Esophagus squamous epithelium (tissue), 5 donors: ENCODE data around the gene GFI1B. TPM values are rescaled to one million over a fixed set of nuclear protein-coding genes. Genes with fewer than 3 reads are reported as not detected.

Experiments used
- DNase-seq: peaks from one replicate; lab custom pipeline; 2025; lab: John Stamatoyannopoulos, UW
- H3K27ac ChIP-seq, 4 donors: fragments of 200-600 bp; sonication (generic); one replicate each; pipeline ENCODE4 v1.5.1; 2016 to 2019; ENCODE audit warnings: mild to moderate bottlenecking in 1 of 4
- H3K27me3 ChIP-seq, 4 donors: fragments of 200-600 bp; sonication (generic); 1 replicate in 3 of 4; 2 replicates in 1 of 4; pipeline versions ENCODE4 v1.5.1 to v1.6.0; 2017 to 2021; ENCODE audit warnings: antibody characterized with exemption in 1 of 4
- H3K36me3 ChIP-seq, 3 donors: fragments of 200-600 bp; sonication (generic); one replicate each; pipeline ENCODE4 v1.5.1; 2016 to 2019
- H3K4me1 ChIP-seq, 3 donors: fragments of 200-600 bp; sonication (generic); one replicate each; pipeline ENCODE4 v1.5.1; 2017 to 2019
- H3K4me3 ChIP-seq, 4 donors: fragments of 200-600 bp; sonication (generic); 1 replicate in 3 of 4; 2 replicates in 1 of 4; pipeline ENCODE4 v1.5.1; 2016 to 2019; ENCODE audit warnings: mild to moderate bottlenecking in 2 of 4, moderate library complexity in 1 of 4
- H3K9me3 ChIP-seq, 3 donors: fragments of 200-600 bp; sonication (generic); one replicate each; pipeline ENCODE4 v1.5.1; 2016 to 2019
- POLR2A ChIP-seq, 4 donors: fragments of 450-650 bp; IDR thresholded peaks; one replicate each; pipeline ENCODE4 v1.6.1; 2017; ENCODE audit warnings: antibody characterized with exemption in 4 of 4, mild to moderate bottlenecking in 4 of 4, moderate library complexity in 3 of 4
- WGBS, 2 donors: methylation state at CpG; one replicate each; pipeline ENCODE4 v1.1.5; 2018; 5-methylcytosine and 5-hydroxymethylcytosine counted together
- intact Hi-C: fragments of 100-400 bp; cut with DNase I; formaldehyde crosslinking; loops from one replicate; pipeline ENCODE4 v1.15.0; 2022
- total RNA-seq, 4 donors: library from RNA; depleted of rRNA; stranded (reverse); fragments of >200 nt; gene quantifications; one replicate each; pipeline ENCODE4 v1.1.0, GENCODE V29; 2016
- TF ChIP-seq, protein P1 (sequence below), 6 experiments: fragments of 450-650 bp in 4 of 6; fragments of 200-600 bp in 2 of 6; sonication (generic) in 2 of 6; IDR thresholded peaks; one replicate each; pipeline ENCODE4 v1.5.1; 2016 to 2019; ENCODE audit warnings: antibody characterized with exemption in 6 of 6, mild to moderate bottlenecking in 4 of 6, moderate library complexity in 4 of 6
- donor health status: DM: yes; HTN: yes; CAD: no.

Gene GFI1B
- total RNA-seq, 4 donors from 2014 or later, result 0.57 TPM; not detected in 3

DNA sequence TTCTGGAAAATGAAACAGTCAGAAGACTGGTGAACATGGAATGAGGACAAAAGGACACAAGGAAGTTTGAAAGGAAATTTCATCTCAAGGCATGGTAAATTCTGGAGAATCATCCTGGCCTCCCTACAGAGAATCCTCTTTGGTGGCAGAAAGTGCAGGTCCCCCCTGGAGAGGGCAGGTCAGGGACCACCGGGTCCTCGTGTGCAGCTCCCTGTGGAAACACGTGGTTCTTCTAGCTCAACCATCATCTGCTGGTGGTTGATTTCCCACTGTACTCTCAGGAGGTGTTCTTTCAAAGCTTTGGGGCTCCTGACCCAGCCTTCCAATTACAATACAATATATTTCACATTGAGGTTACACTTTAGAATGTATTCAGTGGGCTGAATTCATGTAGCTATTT, 49.7 kb downstream of the GFI1B start:
- no peak for DNase-seq
- Histone ChIP-seq H3K27ac (no peak overlapping the region), H3K27me3 (no peaks in the 10 kb centered on the region), H3K4me3 (no peak overlapping the region), H3K4me1 (peaks cover 23 to 35% (median 26%) of the 10 kb centered on the region in 3 donors), H3K9me3 (no peaks in the 10 kb centered on the region), H3K36me3 (peaks cover 0 to 2% (median 0%) of the 10 kb centered on the region in 3 donors)
- intact Hi-C loops, result no loop called here
- 89% methylated on average over 3 of the region's 3 CpGs for WGBS, 2 donors
- TF ChIP-seq POLR2A (IDR thresholded peaks at IDR 0.05), result no peak
- TF ChIP-seq, protein P1, sequence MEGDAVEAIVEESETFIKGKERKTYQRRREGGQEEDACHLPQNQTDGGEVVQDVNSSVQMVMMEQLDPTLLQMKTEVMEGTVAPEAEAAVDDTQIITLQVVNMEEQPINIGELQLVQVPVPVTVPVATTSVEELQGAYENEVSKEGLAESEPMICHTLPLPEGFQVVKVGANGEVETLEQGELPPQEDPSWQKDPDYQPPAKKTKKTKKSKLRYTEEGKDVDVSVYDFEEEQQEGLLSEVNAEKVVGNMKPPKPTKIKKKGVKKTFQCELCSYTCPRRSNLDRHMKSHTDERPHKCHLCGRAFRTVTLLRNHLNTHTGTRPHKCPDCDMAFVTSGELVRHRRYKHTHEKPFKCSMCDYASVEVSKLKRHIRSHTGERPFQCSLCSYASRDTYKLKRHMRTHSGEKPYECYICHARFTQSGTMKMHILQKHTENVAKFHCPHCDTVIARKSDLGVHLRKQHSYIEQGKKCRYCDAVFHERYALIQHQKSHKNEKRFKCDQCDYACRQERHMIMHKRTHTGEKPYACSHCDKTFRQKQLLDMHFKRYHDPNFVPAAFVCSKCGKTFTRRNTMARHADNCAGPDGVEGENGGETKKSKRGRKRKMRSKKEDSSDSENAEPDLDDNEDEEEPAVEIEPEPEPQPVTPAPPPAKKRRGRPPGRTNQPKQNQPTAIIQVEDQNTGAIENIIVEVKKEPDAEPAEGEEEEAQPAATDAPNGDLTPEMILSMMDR (IDR thresholded peaks at IDR 0.05), result no peak

DNA sequence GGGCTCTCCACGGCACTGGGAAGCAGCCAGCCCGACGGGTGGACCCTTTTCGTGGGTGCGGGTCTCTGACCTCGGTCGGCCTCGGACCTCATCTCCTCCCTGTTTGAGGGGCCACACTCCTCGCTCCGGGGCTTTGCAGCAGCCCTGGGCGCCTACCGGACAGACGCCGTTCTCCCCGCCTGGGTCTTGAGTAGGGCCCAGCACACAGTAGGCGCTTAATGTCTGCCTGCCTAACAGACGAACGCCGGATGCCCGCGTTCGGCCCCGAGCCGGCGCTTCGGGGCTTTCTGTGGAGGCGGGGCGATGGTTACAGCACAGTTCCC, 51.5 kb downstream of the GFI1B start:
- Histone ChIP-seq H3K4me3 (peak overlapping the region; percentile 56 to 83 (median 77)), H3K27ac (peak overlapping the region; percentile 86 to 95 (median 92)), H3K27me3 (no peaks in the 10 kb centered on the region), H3K4me1 (peaks cover 23 to 50% (median 26%) of the 10 kb centered on the region in 3 donors), H3K9me3 (no peaks in the 10 kb centered on the region), H3K36me3 (peaks cover 0 to 8% (median 0%) of the 10 kb centered on the region in 3 donors)
- TF ChIP-seq POLR2A (IDR thresholded peaks at IDR 0.05), result no peak
- TF ChIP-seq, protein P1 (IDR thresholded peaks at IDR 0.05), result no peak
- DNase-seq, result no peak
- WGBS, 2 donors, result 0% methylated on average over 12 of the region's 28 CpGs; no CpG with 5 or more reads in 1 of the 2 donors
- intact Hi-C loops, result no loop called here

DNA sequence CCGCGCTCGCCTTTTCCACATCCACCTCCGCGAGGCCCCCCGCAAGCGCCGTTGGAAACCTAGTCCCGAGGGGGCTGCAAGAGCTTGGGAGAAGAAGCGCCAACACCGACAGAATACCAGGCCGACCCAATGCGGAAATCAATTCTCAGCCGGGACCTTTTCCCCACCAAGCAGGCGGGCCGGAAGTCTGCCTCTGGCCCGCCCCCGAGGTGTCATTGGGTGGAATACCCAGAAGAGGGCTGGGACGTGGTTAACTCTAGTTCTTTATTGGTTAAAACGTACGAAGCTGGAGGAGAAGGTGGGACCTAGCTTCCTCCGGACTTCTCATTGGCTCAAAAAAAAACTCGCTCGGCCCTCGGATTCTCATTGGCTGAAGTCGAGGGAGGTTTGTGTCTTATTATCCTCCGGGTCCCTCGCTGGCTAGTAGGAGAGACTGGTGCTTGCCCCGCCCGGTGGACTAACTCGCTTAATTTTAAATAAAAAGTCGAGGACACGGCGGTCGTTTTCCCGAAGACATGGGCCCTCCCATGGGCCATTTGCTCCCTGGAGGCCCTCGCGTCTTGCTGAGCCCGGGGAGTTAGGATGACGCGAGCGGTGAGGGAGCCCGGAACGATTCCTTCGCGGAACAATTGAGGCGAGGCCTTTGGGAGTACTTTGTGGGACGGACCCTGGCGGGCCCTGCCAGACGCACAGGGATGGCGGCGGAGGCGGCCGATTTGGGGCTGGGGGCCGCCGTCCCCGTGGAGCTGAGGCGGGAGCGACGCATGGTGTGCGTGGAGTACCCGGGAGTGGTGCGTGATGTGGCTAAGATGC, 52.0 kb downstream of the GFI1B start, which contains the start of gene GTF3C5:
GTF3C5 (plus strand) TSS at position 681 of the 813 bp plus-strand sequence; CDS start at position 696, 15 bp downstream.
- H3K27me3 ChIP-seq, result no peaks in the 10 kb centered on the region
- no peaks in the 10 kb centered on the region for H3K9me3 ChIP-seq
- H3K4me3 ChIP-seq, result peak within 1 kb of the TSS; percentile 56 to 83 (median 77)
- peaks cover 0 to 8% (median 0%) of the 10 kb centered on the region in 3 donors for H3K36me3 ChIP-seq
- DNase-seq, result peak; percentile 76
- H3K4me1 ChIP-seq, result peaks cover 23 to 56% (median 26%) of the 10 kb centered on the region in 3 donors
- intact Hi-C loops, result no loop called here
- whole genome bisulfite sequencing, 2 donors, result 0 to 1% methylated on average over 37 to 42 of the region's 63 CpGs
- TF ChIP-seq, protein P1 (IDR thresholded peaks at IDR 0.05), result peak in 4 of 6 experiments; percentile 28 to 36 (median 34)
- peak in 3 of 4 donors; percentile 43 to 79 (median 69) for TF ChIP-seq POLR2A (IDR thresholded peaks at IDR 0.05)
- peak within 1 kb of the TSS; percentile 86 to 95 (median 92) for H3K27ac ChIP-seq

DNA sequence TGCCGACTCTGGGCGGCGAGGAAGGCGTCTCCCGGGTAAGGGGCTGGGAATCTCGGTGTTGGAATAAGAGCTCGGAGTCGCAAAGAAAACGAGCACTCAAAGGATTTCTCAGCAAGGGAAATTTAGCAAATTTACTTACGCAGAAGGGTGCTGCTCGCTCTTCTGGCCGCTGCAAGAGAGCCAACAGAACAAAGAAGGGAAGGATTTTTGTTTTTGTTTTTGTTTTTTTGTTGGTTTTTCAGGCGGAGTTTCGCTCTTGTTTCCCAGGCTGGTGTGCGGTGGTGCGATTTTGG, 52.6 kb downstream of the GFI1B start:
- TF ChIP-seq POLR2A (IDR thresholded peaks at IDR 0.05), result no peak
- TF ChIP-seq, protein P1 (IDR thresholded peaks at IDR 0.05), result no peak
- peak overlapping the region; percentile 86 to 95 (median 92) for H3K27ac ChIP-seq
- no peak for DNase-seq
- no peaks in the 10 kb centered on the region for H3K27me3 ChIP-seq
- H3K4me3 ChIP-seq, result peak overlapping the region; percentile 56 to 83 (median 77)
- WGBS, 2 donors, result 1% methylated on average over 16 of the region's 16 CpGs
- peaks cover 0 to 8% (median 0%) of the 10 kb centered on the region in 3 donors for H3K36me3 ChIP-seq
- H3K9me3 ChIP-seq, result no peaks in the 10 kb centered on the region
- intact Hi-C loops, result no loop called here
- H3K4me1 ChIP-seq, result peaks cover 23 to 58% (median 31%) of the 10 kb centered on the region in 3 donors

DNA sequence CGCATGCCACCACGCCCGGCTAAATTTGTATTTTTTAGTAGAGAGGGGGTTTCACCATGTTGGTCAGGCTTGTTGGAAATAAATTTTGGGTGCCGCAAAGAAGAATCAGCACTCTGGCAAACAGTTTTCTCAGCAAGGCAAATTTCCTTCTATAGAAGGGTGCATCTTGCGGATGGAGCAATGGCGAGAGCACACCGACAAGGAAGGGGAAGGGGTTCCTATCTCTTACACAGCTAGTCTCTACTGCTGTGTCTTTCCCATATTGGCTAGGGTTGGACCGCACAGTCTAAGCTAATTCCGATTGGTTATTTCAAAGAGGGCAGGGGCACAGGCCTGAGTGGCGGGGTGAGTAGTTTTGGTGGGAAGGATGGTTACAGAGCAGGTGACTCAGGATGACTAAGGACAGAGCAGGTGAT, 53.0 kb downstream of the GFI1B start:
- intact Hi-C loops, result no loop called here
- H3K27ac ChIP-seq, result peak overlapping the region in 3 of 4 donors; percentile 86 to 95 (median 93)
- 61 to 66% methylated on average over 10 of the region's 10 CpGs for WGBS, 2 donors

More for the DNA sequence above, 53.0 kb downstream of the GFI1B start:
- H3K27me3 ChIP-seq, result no peaks in the 10 kb centered on the region
- TF ChIP-seq, protein P1 (IDR thresholded peaks at IDR 0.05), result no peak
- no peak for TF ChIP-seq POLR2A (IDR thresholded peaks at IDR 0.05)
- peak overlapping the region; percentile 56 to 83 (median 77) for H3K4me3 ChIP-seq
- H3K36me3 ChIP-seq, result peaks cover 0 to 8% (median 0%) of the 10 kb centered on the region in 3 donors
- H3K9me3 ChIP-seq, result no peaks in the 10 kb centered on the region
- H3K4me1 ChIP-seq, result peaks cover 23 to 58% (median 32%) of the 10 kb centered on the region in 3 donors
- DNase-seq, result no peak
